Chondrocyte (in vitro differentiated cells): Measurements from ENCODE around the gene LTBP3. TPM values are rescaled to one million over a fixed set of nuclear protein-coding genes. Genes with fewer than 3 reads are reported as not detected.
"Not testable (repeated sequence)": the region's sequence is repeated elsewhere in the genome, so short reads cannot be mapped to it uniquely, and the experiment has no call there.

Experiments
- DNase-seq: peaks from one replicate; pipeline ENCODE4 v3.0.0; 2021; ENCODE audit warnings: mixed read lengths, low spot score
- H3K27ac Mint-ChIP-seq: one replicate; pipeline ENCODE4 v1.8.0; 2021; ENCODE audit warnings: mild to moderate bottlenecking, moderate library complexity, mixed read lengths; ENCODE audit not compliant: unreplicated experiment
- H3K27me3 Mint-ChIP-seq: 2 replicates; pipeline ENCODE4 v1.8.0; 2021; ENCODE audit warnings: low read depth, mixed read lengths
- H3K36me3 Mint-ChIP-seq: 2 replicates; pipeline ENCODE4 v1.8.0; 2021; ENCODE audit warnings: low read depth, mixed read lengths
- H3K4me1 Mint-ChIP-seq: 2 replicates; pipeline ENCODE4 v1.8.0; 2021; ENCODE audit warnings: low read depth, mild to moderate bottlenecking, mixed read lengths
- H3K4me3 Mint-ChIP-seq: one replicate; pipeline ENCODE4 v1.8.0; 2021; ENCODE audit warnings: mild to moderate bottlenecking, moderate library complexity, mixed read lengths; ENCODE audit not compliant: unreplicated experiment
- H3K9me3 Mint-ChIP-seq: 2 replicates; pipeline ENCODE4 v1.8.0; 2021; ENCODE audit warnings: low read depth, mixed read lengths
- CTCF ChIP-seq: fragments of 200-600 bp; sonication (generic); IDR thresholded peaks from 2 replicates; pipeline ENCODE4 v1.5.0; 2021; ENCODE audit warnings: antibody characterized with exemption, mild to moderate bottlenecking, moderate library complexity
- total RNA-seq: library from RNA; stranded (reverse); gene quantifications from 3 replicates; pipeline ENCODE4 v1.2.1, GENCODE V29; 2021

LTBP3 gene
- total RNA-seq, 1 donor from 2014 or later = 271 TPM

- H3K27ac Mint-ChIP-seq = peak within 1 kb of the TSS; percentile 100
These were observed 12.1 kb upstream of the LTBP3 start, which contains the start of gene ZNRD2 for GRCh38 chr11:65569973-65570918. ZNRD2 (plus strand) TSS chr11:65570477; CDS start chr11:65570492, 15 bp downstream.

GRCh38 chr11:65569164-65569972 is 11.2 kb upstream of the LTBP3 start:
- Mint-ChIP-seq H3K27me3 (no peaks in the 10 kb centered on the region), H3K4me1 (peaks cover 64% of the 10 kb centered on the region), H3K36me3 (peaks cover 7% of the 10 kb centered on the region), H3K9me3 (no peaks in the 10 kb centered on the region), H3K4me3 (peak overlapping the region; percentile 99), H3K27ac (peak overlapping the region; percentile 100)
- no peak for DNase-seq
- TF ChIP-seq CTCF = no peak

More at GRCh38 chr11:65569973-65570918, 12.1 kb upstream of the LTBP3 start, which contains the start of gene ZNRD2:
- Mint-ChIP-seq H3K9me3 (no peaks in the 10 kb centered on the region), H3K36me3 (peaks cover 7% of the 10 kb centered on the region), H3K4me3 (peak within 1 kb of the TSS; percentile 99), H3K4me1 (peaks cover 71% of the 10 kb centered on the region), H3K27me3 (no peaks in the 10 kb centered on the region)
- DNase-seq = peak; percentile 100
- peak; percentile 81 for TF ChIP-seq CTCF

- H3K36me3 Mint-ChIP-seq = peaks cover 4% of the 10 kb centered on the region
- H3K27me3 Mint-ChIP-seq = no peaks in the 10 kb centered on the region
- no peak for DNase-seq
- no peaks in the 10 kb centered on the region for H3K9me3 Mint-ChIP-seq
- peaks cover 51% of the 10 kb centered on the region for H3K4me1 Mint-ChIP-seq
- H3K27ac Mint-ChIP-seq = peak overlapping the region; percentile 49
- TF ChIP-seq CTCF = no peak
- no peak overlapping the region for H3K4me3 Mint-ChIP-seq
These were observed 7.7 kb upstream of the LTBP3 start for GRCh38 chr11:65565624-65566453.

- not testable (repeated sequence) for H3K36me3 Mint-ChIP-seq, H3K4me3 Mint-ChIP-seq, H3K27me3 Mint-ChIP-seq, DNase-seq, H3K27ac Mint-ChIP-seq, H3K9me3 Mint-ChIP-seq
- peaks cover 55% of the 10 kb centered on the region for H3K4me1 Mint-ChIP-seq
These were observed 6.9 kb upstream of the LTBP3 start for GRCh38 chr11:65564879-65565559.

GRCh38 chr11:65563601-65564000 is 5.4 kb upstream of the LTBP3 start:
- Mint-ChIP-seq H3K9me3 (no peaks in the 10 kb centered on the region), H3K4me3 (no peak overlapping the region), H3K36me3 (peaks cover 2% of the 10 kb centered on the region), H3K4me1 (peaks cover 56% of the 10 kb centered on the region), H3K27ac (no peak overlapping the region), H3K27me3 (no peaks in the 10 kb centered on the region)
- no peak for TF ChIP-seq CTCF
- no peak for DNase-seq
